ENCODE data around the gene SGCD. TPM values are rescaled to one million over a fixed set of nuclear protein-coding genes. Genes with fewer than 3 reads are reported as not detected.

SGCD gene
- not detected for total RNA-seq
- not detected for polyA plus RNA-seq

DNA sequence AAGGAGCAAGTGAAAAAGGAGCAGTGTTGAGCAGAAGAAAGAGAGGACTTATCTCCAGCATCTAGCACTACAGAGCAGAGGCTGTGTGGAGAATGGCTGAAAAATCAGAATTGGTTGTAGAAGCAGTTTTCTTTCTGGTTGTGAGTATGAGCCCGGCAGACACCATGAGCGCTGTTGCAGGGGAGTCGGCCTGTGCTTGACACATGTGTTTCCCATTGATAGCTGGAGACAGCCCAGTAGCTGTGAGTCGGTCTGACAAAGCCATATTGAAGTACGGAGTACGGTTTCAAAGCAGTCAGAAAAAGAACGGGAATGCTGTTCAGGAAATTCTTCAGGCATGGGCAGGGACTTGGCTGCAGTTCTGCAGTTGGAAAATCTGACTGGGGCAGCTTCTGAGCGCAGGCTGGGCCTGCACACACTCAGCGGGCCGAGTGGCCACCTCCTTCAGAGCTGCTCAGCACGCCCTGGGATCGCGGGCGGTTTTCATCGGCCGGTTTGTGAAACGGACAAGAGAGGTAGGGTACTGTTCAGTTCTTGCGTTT lies at the start of gene SGCD:
TSS of gene SGCD (plus strand) at position 447 of the 542 bp plus-strand sequence.
- Mint-ChIP-seq H3K9me3 (peaks cover 0 to 2% (median 0%) of the 10 kb centered on the region in 8 donors), H3K4me3 (no peak within 1 kb of the TSS), H3K27ac (no peak within 1 kb of the TSS), H3K4me1 (no peaks in the 10 kb centered on the region), H3K27me3 (peaks cover 6 to 8% of the 10 kb centered on the region in 2 donors), H3K36me3 (no peaks in the 10 kb centered on the region)
- Histone ChIP-seq H3K36me3 (ENCODE audit: insufficient read depth, low read length) (no peaks in the 10 kb centered on the region), H3K27me3 (ENCODE audit: insufficient read depth, low read length) (no peaks in the 10 kb centered on the region), H3K4me3 (ENCODE audit: low read length in 2 of 2) (no peak within 1 kb of the TSS), H3K4me1 (ENCODE audit: insufficient read depth, low read length) (no peaks in the 10 kb centered on the region), H3K27ac (ENCODE audit: low read depth, low read length) (no peak within 1 kb of the TSS), H3K9me3 (ENCODE audit: control insufficient read depth in 1 of 2, low read length in 2 of 2) (no peaks in the 10 kb centered on the region)
- no peak for DNase-seq
- intact Hi-C loops (cut with micrococcal nuclease): no loop called here
- POLR2A ChIA-PET (ENCODE audit: partially characterized antibody): no interaction called here
- CTCF ChIA-PET (ENCODE audit: partially characterized antibody): no interaction called here

DNA sequence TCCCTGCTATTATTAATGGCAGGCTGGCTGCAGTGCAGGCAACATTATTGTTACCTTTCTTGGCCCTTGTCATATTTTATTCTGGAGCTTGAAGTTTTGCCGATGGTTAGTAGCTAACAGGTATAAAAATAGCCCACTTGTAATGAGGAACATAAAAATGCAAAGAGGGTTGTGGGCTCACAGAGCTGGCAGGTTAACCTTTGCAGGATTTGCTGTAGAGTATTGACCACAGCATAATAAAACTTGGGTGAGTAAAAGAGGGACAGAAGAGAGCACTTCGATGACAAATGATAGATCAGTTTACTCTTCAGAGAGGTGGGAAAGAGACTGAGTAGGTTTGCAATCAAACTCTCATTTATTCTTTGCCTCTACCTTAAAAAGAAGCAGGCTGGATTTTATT lies 49.7 kb upstream of the SGCD start:
- Mint-ChIP-seq H3K27me3 (no peaks in the 10 kb centered on the region), H3K4me3 (no peak overlapping the region), H3K4me1 (no peaks in the 10 kb centered on the region), H3K27ac (no peak overlapping the region), H3K9me3 (no peaks in the 10 kb centered on the region), H3K36me3 (no peaks in the 10 kb centered on the region)
- no peak overlapping the region for H3K27ac ChIP-seq (ENCODE audit: low read depth, low read length)
- H3K9me3 ChIP-seq (ENCODE audit: control insufficient read depth in 1 of 2, low read length in 2 of 2): no peaks in the 10 kb centered on the region
- ChIA-PET POLR2A (ENCODE audit: partially characterized antibody) (no interaction called here), CTCF (ENCODE audit: partially characterized antibody) (no interaction called here)
- no peak for DNase-seq
- no peak overlapping the region for H3K4me3 ChIP-seq (ENCODE audit: low read length in 2 of 2)
- H3K27me3 ChIP-seq (ENCODE audit: insufficient read depth, low read length): no peaks in the 10 kb centered on the region
- H3K36me3 ChIP-seq (ENCODE audit: insufficient read depth, low read length): no peaks in the 10 kb centered on the region
- H3K4me1 ChIP-seq (ENCODE audit: insufficient read depth, low read length): no peaks in the 10 kb centered on the region
- intact Hi-C loops (cut with micrococcal nuclease): no loop called here

DNA sequence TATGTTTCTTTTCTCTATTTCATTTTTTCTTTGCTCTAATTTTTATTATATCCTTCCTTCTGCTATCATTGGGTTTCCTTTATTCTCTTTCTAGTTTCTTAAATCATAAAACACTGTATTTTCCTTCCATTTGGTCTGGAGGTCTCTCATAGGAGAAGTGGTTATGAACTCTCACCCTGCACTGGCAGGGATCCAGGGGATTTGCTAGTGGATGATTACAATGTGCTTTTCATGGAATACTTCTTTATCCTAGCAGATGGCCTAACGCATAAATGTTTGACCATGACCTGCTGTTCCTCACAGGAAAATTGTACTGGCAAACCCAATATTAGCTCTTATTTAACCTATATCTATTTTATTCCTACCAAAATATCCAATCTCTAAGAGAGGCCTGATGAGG lies 31.5 kb upstream of the SGCD start:
- H3K27me3 Mint-ChIP-seq: no peaks in the 10 kb centered on the region
- peaks cover 0 to 4% (median 0%) of the 10 kb centered on the region in 8 donors for H3K9me3 Mint-ChIP-seq
- Histone ChIP-seq H3K27me3 (ENCODE audit: insufficient read depth, low read length) (no peaks in the 10 kb centered on the region), H3K4me1 (ENCODE audit: insufficient read depth, low read length) (no peaks in the 10 kb centered on the region), H3K27ac (ENCODE audit: low read depth, low read length) (no peak overlapping the region), H3K9me3 (ENCODE audit: control insufficient read depth in 1 of 2, low read length in 2 of 2) (no peaks in the 10 kb centered on the region), H3K36me3 (ENCODE audit: insufficient read depth, low read length) (no peaks in the 10 kb centered on the region), H3K4me3 (ENCODE audit: low read length in 2 of 2) (no peak overlapping the region)
- CTCF ChIA-PET (ENCODE audit: partially characterized antibody): no interaction called here
- intact Hi-C loops (cut with micrococcal nuclease): no loop called here
- no peaks in the 10 kb centered on the region for H3K4me1 Mint-ChIP-seq
- H3K4me3 Mint-ChIP-seq: no peak overlapping the region
- POLR2A ChIA-PET (ENCODE audit: partially characterized antibody): no interaction called here
- DNase-seq: no peak
- H3K36me3 Mint-ChIP-seq: no peaks in the 10 kb centered on the region
- H3K27ac Mint-ChIP-seq: no peak overlapping the region

DNA sequence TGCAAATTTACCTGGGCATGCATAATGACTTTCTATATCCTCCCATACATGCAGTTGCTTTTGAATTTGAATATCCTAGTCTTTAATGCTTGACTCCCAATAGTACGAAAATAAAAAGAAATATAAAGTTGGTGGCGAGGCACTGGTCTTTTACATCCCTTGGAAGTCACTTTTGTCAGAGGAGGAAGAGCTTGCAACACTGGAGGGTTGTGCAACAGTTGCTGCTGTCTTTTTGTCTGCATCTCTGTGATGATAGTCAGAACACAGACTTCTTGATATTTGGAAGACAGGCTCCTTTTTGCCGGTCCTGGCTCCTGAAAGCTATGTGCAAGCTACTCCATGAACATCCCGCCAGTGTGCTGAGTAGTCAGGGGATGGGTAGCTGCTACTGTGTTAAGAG lies 16.8 kb upstream of the SGCD start:
- CTCF ChIA-PET (ENCODE audit: partially characterized antibody): no interaction called here
- intact Hi-C loops (cut with micrococcal nuclease): no loop called here
- Histone ChIP-seq H3K27me3 (ENCODE audit: insufficient read depth, low read length) (no peaks in the 10 kb centered on the region), H3K4me1 (ENCODE audit: insufficient read depth, low read length) (no peaks in the 10 kb centered on the region), H3K4me3 (ENCODE audit: low read length in 2 of 2) (no peak overlapping the region), H3K36me3 (ENCODE audit: insufficient read depth, low read length) (no peaks in the 10 kb centered on the region), H3K27ac (ENCODE audit: low read depth, low read length) (no peak overlapping the region), H3K9me3 (ENCODE audit: control insufficient read depth in 1 of 2, low read length in 2 of 2) (no peaks in the 10 kb centered on the region)
- POLR2A ChIA-PET (ENCODE audit: partially characterized antibody): no interaction called here
- peaks cover 0 to 3% of the 10 kb centered on the region in 2 donors for H3K27me3 Mint-ChIP-seq
- peaks cover 0 to 25% (median 11%) of the 10 kb centered on the region in 8 donors for H3K9me3 Mint-ChIP-seq
- no peak overlapping the region for H3K27ac Mint-ChIP-seq
- no peaks in the 10 kb centered on the region for H3K4me1 Mint-ChIP-seq
- no peaks in the 10 kb centered on the region for H3K36me3 Mint-ChIP-seq
- no peak for DNase-seq
- no peak overlapping the region for H3K4me3 Mint-ChIP-seq

DNA sequence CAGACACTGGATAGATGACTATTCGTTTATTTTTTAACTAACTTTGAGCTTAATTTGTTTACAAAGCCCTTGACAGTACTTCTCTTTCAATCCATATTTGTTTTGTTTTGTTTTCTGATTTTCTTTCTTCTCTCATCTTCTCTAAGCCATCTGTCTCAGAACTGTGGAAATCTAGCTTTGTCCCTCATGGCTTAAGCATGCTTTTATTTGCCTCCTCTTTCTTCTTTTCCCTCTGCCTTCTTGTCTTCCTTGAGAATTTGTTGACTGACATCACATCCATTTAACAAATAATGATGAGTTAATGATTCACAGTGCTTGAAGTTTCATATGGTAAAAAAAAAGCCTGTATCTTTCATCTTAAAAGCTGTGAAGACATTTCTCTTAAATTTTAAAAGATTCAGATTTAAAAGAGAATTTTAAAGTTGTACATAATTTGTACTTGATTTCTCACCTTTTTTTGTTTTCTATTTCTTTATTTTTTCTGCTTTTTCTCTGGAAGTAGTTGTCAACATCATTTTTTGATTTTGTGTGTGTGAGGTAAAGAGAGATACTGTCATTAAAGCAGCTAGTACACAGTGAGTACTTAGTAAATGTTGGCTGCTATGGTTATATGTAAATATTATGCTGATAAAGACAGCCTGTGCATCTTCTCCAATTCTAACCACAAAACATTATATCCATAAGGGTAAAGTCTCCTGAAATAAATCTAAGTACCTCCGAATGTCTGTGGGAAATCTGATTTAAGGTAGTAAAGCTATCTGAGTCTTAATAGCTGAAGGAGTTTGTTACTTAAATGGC lies 13.9 kb upstream of the SGCD start:
- H3K9me3 ChIP-seq (ENCODE audit: control insufficient read depth in 1 of 2, low read length in 2 of 2): no peaks in the 10 kb centered on the region
- H3K27ac Mint-ChIP-seq: no peak overlapping the region
- POLR2A ChIA-PET (ENCODE audit: partially characterized antibody): no interaction called here
- H3K9me3 Mint-ChIP-seq: peaks cover 0 to 12% (median 0%) of the 10 kb centered on the region in 8 donors
- CTCF ChIA-PET (ENCODE audit: partially characterized antibody): no interaction called here
- no peak for DNase-seq
- intact Hi-C loops (cut with micrococcal nuclease): no loop called here
- no peak overlapping the region for H3K27ac ChIP-seq (ENCODE audit: low read depth, low read length)
- no peaks in the 10 kb centered on the region for H3K4me1 ChIP-seq (ENCODE audit: insufficient read depth, low read length)
- H3K36me3 Mint-ChIP-seq: no peaks in the 10 kb centered on the region
- peaks cover 0 to 3% of the 10 kb centered on the region in 2 donors for H3K27me3 Mint-ChIP-seq
- H3K4me1 Mint-ChIP-seq: no peaks in the 10 kb centered on the region
- H3K4me3 Mint-ChIP-seq: no peak overlapping the region
- H3K36me3 ChIP-seq (ENCODE audit: insufficient read depth, low read length): no peaks in the 10 kb centered on the region
- H3K27me3 ChIP-seq (ENCODE audit: insufficient read depth, low read length): no peaks in the 10 kb centered on the region
- H3K4me3 ChIP-seq (ENCODE audit: low read length in 2 of 2): no peak overlapping the region

DNA sequence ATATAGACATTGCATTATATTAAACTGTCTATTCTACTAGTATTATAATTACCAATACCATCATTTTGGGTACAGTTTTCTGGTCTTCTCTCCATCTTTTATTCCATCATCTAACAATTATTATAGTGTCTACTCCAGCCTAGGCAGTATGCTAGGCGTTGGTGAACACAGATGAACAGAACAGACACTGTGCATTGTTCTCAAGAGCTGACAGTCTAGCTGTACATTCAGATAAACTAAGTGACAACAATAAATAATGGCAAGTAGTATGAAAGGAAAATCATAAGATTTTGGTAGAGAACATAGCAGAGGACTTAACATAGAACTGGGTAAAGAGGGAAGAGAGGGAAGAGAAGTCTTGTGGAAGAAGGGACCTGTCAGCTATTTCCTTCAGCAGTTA lies 12.5 kb upstream of the SGCD start:
- no peak for DNase-seq
- H3K4me1 Mint-ChIP-seq: no peaks in the 10 kb centered on the region
- Histone ChIP-seq H3K27me3 (ENCODE audit: insufficient read depth, low read length) (no peaks in the 10 kb centered on the region), H3K36me3 (ENCODE audit: insufficient read depth, low read length) (no peaks in the 10 kb centered on the region), H3K4me3 (ENCODE audit: low read length in 2 of 2) (no peak overlapping the region), H3K4me1 (ENCODE audit: insufficient read depth, low read length) (no peaks in the 10 kb centered on the region), H3K27ac (ENCODE audit: low read depth, low read length) (no peak overlapping the region), H3K9me3 (ENCODE audit: control insufficient read depth in 1 of 2, low read length in 2 of 2) (no peaks in the 10 kb centered on the region)
- POLR2A ChIA-PET (ENCODE audit: partially characterized antibody): no interaction called here
- CTCF ChIA-PET (ENCODE audit: partially characterized antibody): no interaction called here
- peaks cover 0 to 7% (median 0%) of the 10 kb centered on the region in 8 donors for H3K9me3 Mint-ChIP-seq
- H3K4me3 Mint-ChIP-seq: no peak overlapping the region
- intact Hi-C loops (cut with micrococcal nuclease): no loop called here
- peaks cover 0 to 3% of the 10 kb centered on the region in 2 donors for H3K27me3 Mint-ChIP-seq
- no peak overlapping the region for H3K27ac Mint-ChIP-seq
- H3K36me3 Mint-ChIP-seq: no peaks in the 10 kb centered on the region

DNA sequence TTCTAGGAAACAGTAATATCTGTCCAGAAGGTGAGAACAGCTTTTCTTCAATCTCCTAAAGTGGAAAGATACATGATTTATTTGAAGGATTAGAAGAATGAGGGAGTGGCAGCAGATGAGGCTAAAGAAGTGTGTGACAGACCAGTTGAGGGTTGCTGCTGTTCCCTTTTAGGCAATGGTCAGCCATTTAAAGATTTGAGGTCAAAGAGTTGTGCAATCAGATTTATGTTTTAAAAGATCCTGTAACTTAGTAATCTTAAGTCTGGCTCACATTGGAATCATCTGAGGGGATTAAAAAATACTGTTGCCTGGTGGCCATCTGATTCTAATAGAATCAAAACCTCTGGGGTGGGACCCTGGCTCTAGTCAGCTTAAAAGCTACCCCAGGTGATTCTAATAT lies 4.3 kb upstream of the SGCD start:
- Histone ChIP-seq H3K9me3 (ENCODE audit: control insufficient read depth in 1 of 2, low read length in 2 of 2) (no peaks in the 10 kb centered on the region), H3K27me3 (ENCODE audit: insufficient read depth, low read length) (no peaks in the 10 kb centered on the region), H3K27ac (ENCODE audit: low read depth, low read length) (no peak overlapping the region), H3K4me1 (ENCODE audit: insufficient read depth, low read length) (no peaks in the 10 kb centered on the region), H3K4me3 (ENCODE audit: low read length in 2 of 2) (no peak overlapping the region), H3K36me3 (ENCODE audit: insufficient read depth, low read length) (no peaks in the 10 kb centered on the region)
- ChIA-PET CTCF (ENCODE audit: partially characterized antibody) (no interaction called here), POLR2A (ENCODE audit: partially characterized antibody) (no interaction called here)
- Mint-ChIP-seq H3K9me3 (no peaks in the 10 kb centered on the region), H3K36me3 (no peaks in the 10 kb centered on the region), H3K4me1 (no peaks in the 10 kb centered on the region), H3K27me3 (peaks cover 2 to 5% of the 10 kb centered on the region in 2 donors), H3K27ac (no peak overlapping the region), H3K4me3 (no peak overlapping the region)
- intact Hi-C loops (cut with micrococcal nuclease): no loop called here
- DNase-seq: no peak

Data from CD4-positive, alpha-beta memory T cell (primary cell).